ENCODE data around the gene GBP7. TPM values are rescaled to one million over a fixed set of nuclear protein-coding genes. Genes with fewer than 3 reads are reported as not detected.
"Not testable (repeated sequence)": the region's sequence is repeated elsewhere in the genome, so short reads cannot be mapped to it uniquely, and the experiment has no call there.

Gene GBP7, protein sequence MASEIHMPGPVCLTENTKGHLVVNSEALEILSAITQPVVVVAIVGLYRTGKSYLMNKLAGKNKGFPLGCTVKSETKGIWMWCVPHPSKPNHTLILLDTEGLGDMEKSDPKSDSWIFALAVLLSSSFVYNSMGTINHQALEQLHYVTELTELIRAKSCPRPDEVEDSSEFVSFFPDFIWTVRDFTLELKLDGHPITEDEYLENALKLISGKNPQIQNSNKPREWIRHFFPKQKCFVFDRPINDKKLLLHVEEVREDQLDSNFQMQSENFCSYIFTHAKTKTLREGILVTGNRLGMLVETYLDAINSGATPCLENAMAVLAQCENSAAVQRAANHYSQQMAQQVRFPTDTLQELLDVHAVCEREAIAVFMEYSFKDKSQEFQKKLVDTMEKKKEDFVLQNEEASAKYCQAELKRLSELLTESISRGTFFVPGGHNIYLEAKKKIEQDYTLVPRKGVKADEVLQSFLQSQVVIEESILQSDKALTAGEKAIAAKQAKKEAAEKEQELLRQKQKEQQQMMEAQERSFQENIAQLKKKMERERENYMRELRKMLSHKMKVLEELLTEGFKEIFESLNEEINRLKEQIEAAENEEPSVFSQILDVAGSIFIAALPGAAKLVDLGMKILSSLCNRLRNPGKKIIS
- not detected in 2 replicates for total RNA-seq (2014; rRNA removed; shearing (Covaris generic))

DNA sequence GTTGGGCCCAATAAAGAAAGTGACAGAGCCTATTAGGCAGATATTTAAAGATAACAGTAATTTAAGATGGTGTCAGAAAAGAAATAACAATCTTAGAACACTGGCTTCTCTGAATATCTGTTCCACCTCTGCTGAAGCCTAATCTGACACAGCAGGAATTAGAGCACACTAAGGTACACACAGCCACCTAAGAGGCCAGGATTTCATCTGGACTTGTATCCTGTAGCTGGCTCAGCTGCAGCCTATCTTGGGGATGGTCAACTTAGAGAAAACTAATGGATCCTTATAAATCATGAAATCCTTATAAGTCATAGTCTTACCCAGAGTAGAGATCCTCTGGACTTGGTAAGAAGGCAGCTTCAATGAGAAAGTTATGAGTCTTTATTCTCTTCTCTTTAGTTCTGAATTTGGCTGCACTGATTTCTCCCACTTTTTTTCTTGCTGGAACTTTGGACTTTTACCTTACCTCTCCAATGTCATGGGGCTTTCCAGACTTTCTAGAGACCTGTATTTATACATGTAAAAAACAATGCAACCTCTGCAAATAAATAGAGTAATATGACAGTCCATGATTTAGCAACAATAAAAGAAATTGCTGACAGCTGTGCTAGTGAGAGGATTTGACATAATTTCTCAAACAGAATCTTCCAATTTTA, at the start of gene GBP7:
Gene GBP7 (minus strand): TSS at position 403 of the 656 bp plus-strand sequence. CDS start 4,068 bp downstream, outside the sequence.
- no peak for DNase-seq (ENCODE audit: low spot score)

DNA sequence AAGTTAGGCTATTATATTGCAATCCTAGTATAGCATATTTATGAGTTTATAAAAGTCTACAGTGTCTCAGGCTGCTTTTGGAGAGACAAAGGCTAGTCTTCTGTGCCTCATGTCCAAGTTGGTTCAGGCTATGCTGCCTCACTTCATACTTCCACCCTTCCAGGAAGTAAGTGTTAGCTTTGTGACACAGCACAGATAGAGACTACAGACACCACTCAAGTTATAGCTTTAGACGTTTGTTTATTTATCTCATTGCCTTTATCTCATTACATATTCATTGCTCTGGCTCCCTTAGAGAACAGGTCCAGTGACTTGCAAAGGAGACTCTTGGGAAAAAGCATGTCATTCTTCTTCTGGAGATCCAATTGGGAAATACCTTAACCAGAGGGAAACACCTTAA, 45.5 kb upstream of the GBP7 start:
- no peak for DNase-seq (ENCODE audit: low spot score)

DNA sequence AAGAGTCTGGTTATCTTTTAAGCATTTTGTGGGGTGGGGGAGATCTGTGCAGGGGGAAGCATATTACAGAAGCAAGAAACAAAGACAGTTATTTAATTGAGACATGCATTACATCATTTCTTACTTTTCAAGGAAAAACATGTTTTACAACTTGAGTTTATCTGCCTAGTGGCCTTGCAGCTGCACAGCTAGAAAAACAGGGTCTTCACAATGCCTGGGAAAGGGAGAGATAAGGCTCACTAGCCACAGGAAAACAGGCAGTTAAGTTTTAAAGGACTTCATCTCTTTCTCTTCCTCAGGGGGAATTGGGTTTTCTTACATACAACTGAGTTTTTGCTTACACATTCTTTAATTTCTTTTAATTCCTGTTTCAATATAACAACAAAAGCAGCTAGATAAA, 44.0 kb upstream of the GBP7 start:
- not testable (repeated sequence) for DNase-seq (ENCODE audit: low spot score)

DNA sequence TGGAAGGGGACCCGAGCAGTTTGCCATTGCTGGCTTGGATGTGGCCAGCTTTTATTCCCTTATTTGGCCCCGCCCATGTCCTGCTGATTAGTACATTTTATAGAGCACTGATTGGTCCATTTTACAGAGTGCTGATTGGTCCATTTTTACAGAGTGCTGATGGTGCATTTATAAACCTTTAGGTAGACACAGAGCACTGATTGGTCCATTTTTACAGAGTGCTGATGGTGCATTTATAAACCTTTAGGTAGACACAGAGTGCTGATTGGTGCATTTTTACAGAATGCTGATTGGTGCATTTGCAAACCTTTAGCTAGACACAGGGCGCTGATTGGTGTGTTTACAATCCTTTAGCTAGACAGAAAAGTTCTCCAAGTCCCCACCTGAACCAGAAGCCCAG, 43.1 kb upstream of the GBP7 start:
- DNase-seq (ENCODE audit: low spot score), result not testable (repeated sequence)

DNA sequence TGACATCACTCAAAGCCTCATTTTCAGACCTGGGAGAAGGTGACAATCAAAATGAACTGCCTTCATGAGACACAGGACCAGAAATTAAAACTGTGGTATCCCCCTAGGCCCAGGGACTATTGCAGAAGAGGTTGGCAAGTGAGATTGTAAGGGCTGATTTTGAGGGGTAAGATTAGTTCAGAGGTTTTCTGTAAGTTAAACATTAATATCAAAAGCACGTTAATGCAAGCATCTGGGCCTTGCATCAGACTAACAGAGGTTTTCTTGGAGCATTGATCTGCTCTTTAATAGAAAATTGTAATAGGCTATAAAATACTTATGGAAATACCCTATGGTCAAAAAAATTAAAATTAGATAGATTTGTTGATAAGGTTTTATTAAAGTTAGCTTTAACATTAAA, 37.5 kb upstream of the GBP7 start:
- no peak for DNase-seq (ENCODE audit: low spot score)

DNA sequence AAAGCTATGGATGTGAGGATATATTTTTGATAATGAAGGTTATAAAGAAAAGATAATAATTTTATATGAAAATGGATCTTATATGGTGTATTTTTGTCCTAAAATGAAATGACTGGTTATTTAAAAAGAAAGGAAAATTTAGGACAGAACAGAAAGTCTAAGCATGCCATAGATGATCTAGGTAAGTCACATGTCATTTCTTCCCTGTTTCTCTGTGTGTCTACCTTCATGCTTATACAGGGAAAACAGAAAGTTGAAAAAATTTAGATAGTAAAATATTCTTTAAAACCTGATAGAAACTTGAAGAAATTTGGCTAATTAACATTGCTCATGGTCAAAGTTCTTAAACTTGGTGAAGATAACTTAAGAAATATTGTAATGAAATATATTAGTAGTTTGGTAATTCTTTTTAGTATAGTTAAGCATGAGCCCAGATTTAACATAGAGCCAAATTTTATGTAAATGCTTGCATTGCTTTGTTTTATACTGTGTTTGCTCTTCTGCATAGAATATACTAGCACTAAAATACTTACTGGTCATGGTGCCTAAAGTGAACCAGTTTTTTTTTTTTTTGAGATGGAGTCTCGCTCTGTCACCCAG, 35.3 kb upstream of the GBP7 start:
- no peak for DNase-seq (ENCODE audit: low spot score)

DNA sequence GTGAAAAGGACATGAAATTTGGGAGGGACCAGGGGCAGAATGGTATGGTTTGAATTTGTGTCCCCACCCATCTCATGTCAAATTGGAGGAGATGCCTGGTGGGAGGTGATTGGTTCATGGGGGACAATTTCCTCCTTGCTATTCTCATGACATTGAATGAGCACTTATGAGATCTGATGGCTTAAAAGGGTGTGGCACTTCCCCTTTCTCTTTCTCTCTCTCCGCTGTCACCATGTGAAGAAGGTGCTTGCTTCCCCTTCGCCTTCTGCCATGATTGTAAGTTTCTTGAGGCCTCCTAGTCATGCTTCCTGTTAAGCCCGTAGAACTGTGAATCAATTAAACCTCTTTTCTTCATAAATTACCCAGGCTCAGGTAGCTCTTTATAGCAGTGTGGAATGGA, 30.6 kb upstream of the GBP7 start:
- DNase-seq (ENCODE audit: low spot score), result no peak

DNA sequence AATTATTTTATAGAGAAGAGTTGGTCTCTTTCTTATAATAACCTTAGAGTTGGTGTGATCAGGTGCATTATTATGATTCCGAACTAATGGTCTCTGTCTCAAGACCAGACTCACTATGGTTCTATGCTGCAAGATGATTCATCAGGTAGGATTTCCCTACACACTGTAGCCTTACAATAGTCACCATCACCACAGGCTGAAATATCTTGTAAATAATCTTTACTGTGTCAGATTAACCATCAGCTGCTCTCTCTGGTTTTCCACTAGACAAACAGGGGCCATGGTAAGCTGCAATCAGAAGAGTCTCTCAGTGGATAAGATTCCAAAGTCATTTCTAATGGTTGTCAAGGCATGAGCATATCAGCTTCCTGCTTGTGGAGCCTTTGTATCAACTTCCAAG, 27.4 kb upstream of the GBP7 start:
- no peak for DNase-seq (ENCODE audit: low spot score)

DNA sequence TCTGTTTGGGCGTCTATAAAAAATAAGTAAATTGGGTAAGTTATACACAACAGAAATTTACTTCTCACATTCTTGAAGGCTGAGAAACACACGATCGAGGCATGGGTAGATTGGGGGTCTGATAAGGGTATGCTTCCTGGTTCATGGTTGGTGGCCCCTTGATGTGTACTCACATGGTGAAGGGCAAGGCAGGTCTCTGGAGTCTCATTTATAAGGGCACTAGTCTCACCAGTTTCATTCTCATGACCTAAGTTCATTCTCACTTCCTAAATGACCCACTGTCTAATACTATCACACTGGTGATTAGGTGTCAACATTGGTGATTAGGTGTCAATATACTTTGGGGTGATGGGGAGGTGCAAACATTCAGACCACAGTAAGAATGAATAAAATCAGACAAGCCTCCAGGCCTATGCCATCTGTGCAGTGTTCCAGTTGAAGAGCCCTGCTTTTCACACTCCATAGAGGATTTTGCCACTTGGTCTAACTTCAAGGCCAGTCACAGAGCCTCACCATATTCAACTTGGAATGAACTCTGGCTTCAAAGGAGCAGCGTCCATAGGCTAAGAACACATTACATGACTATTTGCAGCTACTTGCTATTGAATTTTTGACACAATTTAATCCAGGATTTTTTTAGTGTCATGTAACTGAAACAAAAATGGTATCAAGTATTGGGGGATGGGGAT, 25.4 kb upstream of the GBP7 start:
- no peak for DNase-seq (ENCODE audit: low spot score)

DNA sequence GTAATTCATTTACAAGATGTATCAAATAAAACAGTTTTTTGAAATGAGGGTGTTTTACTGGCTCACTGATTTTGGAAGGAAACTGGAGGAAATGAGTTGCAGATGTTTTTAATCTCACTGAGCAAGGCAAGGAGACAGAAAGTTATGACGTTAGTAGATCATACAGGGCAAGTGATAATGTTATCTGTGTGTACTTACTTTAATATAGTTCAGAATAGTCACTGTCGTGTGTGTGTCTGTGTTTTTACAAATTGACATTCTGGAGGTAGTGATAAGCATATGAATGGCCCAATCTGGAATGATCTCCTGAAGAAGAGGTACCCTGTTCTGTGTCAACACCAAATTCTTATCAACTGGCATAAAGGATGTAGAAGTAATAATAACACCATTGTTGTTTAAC, 24.9 kb upstream of the GBP7 start:
- no peak for DNase-seq (ENCODE audit: low spot score)

DNA sequence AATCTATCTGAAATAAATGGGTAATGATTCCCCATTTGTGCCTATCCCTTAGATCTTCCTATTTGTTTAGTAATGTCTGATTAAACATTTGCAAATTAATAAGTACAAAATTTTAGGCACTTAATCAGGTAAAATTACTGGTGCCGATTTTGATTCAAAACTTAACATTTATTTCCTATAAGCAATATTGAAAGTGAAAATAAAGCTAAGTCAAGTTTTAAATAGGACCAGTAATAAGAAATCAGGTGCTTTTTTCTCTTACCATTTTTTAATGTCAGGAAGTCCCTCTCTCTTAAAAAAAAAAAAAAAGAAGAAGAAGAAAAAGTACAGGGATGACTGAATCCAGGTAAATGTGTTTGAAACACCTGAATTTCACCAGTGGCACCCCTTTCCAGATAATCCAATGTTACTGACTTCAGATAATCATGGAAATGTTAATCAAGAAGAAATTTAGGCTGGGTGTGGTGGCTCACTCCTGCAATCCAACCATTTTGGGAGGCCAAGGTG, 23.8 kb upstream of the GBP7 start:
- no peak for DNase-seq (ENCODE audit: low spot score)

DNA sequence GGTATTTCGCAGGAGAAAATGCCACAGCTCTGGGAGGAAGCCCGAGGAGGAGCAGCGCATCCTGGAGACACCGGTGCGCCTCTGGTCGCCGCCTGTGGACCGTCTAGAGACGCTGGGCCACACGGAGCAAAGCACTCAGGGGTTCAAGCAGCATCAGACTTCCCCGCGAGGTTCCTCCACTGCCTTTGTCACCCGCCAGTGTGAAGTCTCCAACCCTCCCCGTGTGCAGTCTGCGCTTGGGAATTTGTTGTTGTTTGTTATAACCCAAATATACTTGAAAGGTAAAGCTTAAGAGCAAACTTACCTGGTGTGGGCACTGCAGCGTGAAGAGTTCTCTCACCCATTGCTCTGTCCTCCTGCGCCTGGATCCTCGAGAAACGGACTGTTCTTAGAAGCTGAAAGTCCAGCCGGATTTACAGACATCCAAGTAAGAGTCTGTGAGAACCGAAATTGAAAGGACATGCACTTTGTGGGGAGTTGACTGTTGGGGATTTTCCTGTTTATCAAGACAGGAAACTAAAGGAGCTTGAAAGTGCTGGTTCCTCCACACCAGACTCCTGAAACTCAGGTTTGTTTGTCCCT, 22.8 kb upstream of the GBP7 start, which contains the start of gene GBP4:
Gene GBP4 (minus strand): TSS at position 452 of the 582 bp plus-strand sequence. CDS start 108 bp downstream, at position 344.
- peak; percentile 11 for DNase-seq (ENCODE audit: low spot score)

DNA sequence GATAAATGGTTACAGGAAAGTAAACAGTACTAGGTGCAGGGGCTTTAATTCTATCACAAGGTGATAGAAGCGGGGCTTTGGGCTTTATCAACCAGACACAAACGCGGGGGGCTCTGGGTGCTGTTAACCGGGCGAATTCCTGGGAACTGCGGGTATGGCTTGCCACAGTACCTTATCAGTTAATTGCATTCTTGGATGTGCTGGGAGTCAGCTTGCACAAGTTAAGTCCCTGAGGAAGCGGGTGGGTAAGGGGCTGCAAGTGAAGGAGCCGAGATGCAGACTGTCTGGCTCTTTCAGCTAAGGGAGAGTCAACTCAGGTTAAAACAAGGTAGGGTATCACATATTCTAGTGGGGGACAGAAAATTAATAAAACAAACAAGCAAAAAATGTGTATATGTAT, 22.3 kb upstream of the GBP7 start:
- no peak for DNase-seq (ENCODE audit: low spot score)

DNA sequence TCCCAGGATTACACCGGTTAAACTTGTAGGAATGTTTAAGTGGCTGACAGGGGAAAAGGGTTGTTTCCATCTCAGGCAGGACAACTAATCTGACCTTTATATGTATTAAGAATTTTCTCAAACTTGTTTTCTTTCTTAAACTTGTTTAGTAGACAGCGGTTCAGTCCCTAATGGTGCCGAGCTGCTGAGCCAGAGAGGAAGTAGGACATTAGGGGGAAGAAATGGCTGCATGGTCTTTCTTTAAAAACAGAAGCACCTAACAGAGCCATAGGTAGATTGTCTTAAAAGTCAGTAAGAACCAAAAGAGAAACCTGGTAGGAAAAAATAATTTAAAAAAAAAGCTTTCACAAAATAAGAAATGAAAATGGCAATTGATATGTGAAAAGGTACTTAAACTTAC, 19.7 kb upstream of the GBP7 start:
- DNase-seq (ENCODE audit: low spot score), result no peak

DNA sequence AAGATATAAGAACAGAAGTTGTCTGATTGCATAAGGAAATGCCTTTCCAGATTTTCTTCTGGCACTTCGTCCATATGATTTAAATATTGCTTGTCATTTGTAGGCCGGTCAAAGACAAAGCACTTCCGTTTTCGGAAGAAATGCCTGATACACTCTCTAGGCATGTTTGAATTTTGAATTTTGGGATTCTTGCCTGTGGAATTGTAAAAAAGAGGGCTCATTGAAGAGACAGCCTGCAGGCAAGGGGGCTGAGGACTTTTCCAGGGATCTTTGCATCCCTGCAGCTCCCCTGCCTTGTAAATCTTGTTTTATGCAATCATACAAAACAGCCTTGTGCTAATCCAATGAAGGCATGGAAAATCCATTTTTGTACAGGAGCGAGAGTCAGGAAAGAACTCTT, 15.5 kb upstream of the GBP7 start:
- DNase-seq (ENCODE audit: low spot score), result no peak

DNA sequence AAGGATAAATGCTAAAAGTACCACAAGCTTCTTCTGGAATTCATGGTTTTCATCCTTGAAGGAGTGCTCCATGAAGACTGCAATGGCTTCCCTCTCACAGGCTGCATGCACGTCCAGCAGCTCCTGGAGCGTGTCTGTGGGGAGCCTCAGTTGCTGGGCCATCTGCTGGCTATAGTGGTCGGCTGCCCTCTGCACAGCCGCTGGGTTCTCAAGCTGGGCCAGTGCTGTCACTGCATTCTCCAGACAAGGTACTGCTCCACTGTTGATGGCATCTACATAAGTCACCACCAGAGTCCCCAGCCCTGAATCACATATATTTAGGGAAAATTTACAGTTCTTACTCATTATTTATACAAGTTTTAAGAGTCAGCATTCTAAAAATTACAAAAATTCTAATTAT, 14.2 kb upstream of the GBP7 start:
- DNase-seq (ENCODE audit: low spot score), result no peak

DNA sequence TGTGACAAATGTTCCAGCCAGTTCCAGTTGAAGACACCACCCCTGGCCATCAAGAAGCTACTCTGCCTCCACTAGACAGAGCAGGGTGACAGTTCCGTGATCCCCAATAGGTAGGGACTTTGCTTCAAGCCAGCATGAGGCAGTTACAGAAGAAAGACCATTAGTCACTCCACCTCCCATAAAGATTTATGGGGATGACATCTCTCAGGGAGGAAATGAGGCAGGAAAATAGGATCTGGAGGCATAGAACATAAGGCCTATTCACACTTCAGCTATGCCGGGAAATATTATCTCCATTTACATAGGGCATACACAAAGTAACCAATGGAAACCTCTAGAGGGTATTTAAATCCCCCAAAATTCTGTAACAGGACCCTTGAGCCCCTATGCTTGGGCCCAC, 3.5 kb upstream of the GBP7 start:
- no peak for DNase-seq (ENCODE audit: low spot score)

DNA sequence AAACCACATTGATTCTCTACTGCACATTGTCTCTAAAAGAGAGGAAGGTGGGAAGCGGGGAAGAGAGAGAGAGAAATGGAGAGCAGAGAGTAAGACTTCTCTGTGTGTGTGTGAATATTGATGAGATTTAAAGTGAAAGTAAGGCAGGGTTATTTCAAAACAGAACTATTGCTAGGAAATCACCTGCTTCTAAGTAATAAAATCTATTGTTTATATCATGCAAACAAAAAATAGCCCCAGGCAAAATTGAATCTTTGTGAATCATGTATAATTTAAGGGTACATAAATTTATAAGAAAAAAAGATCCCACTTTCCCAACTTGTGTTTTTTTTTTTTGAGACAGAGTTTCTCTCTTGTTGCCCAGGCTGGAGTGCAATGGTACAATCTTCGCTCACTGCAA, 1.2 kb upstream of the GBP7 start:
- DNase-seq (ENCODE audit: low spot score), result no peak

DNA sequence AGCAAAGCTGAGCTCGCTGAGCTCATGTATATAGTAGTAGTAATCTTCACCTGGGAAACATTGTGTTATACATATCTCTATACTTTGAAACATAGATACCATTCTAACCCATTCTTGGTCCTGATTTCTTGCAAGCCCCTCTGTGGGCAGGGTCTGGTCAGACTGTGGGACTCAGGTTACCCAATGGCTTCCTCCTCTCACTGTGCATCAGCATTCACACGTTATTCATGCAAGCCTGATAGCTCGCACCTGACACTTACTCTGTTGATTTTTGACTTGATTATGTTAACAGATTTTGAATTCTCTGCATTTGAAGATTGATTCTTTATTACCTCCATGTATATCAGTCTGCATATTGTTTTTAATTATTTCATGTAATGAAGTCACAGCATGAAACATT, 1.3 kb downstream of the GBP7 start:
- no peak for DNase-seq (ENCODE audit: low spot score)

DNA sequence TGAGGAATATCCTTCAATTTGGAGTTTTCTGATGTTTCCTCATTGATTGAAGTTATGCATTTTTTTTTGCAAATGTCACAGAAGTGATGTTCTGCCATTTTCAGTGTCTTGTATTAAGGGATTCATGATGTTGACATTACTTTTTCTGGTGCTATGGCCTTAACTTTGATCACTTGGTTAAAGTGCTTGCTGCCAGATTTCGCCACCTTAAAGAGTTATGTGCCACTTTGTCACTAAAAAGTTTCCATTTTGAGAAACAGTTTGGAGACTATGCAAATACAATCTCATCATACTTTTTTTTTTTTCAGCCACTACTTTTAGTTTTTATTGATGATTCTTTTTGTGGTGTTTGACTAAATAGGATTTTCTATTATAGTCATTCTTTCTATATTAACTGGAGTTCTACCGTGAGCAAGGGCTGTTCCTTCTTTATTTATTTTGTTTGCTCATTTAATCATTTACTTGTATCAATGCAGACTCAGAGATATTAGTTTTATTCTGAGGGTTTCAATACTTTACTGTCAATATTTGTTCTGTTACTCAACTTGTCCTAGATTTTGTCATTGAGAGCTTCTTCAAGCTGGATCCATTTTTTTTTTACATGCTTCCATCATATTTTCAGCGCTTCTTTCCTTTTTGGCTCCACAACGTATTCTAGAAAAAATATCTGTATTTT, 3.2 kb downstream of the GBP7 start:
- DNase-seq (ENCODE audit: low spot score), result no peak

DNA sequence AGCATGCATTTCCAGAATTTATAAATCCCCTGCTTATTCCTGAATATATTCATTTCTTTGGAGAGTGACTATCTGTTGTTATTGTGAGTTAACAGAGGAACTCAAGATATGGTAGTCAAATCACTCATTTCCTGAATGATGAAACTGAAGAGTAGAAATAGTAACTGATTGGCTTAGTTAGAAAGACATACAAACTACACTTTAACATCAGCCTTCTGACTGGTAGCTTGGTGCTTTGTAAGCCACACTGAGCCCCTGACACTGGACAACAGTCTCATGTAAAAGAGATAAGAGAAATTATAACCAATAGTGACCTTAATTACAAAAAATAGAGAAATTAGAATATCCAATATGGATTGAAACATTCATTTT, 4.8 kb downstream of the GBP7 start:
- no peak for DNase-seq (ENCODE audit: low spot score)

Measured in H4 (cell line).